CD14-positive monocyte (primary cell): ENCODE results near the gene POLR2J. TPM values are rescaled to one million over a fixed set of nuclear protein-coding genes. Genes with fewer than 3 reads are reported as not detected.
A peak's percentile ranks its signal among the peaks of the same experiment; 100 is the strongest.

ENCODE experiments used
- DNase-seq, 3 donors: peaks; one replicate each; pipeline ENCODE4 v3.0.0-alpha.2; 2011 to 2022
- H2AFZ ChIP-seq: 2 replicates; pipeline ENCODE4 v1.6.0; 2012; ENCODE audit warnings: mild to moderate bottlenecking, low read depth, low read length, inconsistent platforms; ENCODE audit not compliant: insufficient read depth, poor library complexity, severe bottlenecking
- H3K27ac ChIP-seq, 2 donors: 1 replicate in 1 of 2; 2 replicates in 1 of 2; pipeline ENCODE4 v1.5.1; 2012 to 2013; ENCODE audit warnings: low read length in 2 of 2, control low read depth in 1 of 2, inconsistent platforms in 1 of 2, low read depth in 1 of 2, mild to moderate bottlenecking in 1 of 2
- H3K27me3 ChIP-seq, 2 donors: one replicate each; pipeline versions ENCODE4 v1.6.0 to v1.6.1; 2011 to 2013; ENCODE audit warnings: low read length in 2 of 2; ENCODE audit not compliant: control insufficient read depth in 2 of 2, insufficient read depth in 2 of 2
- H3K36me3 ChIP-seq, 2 donors: replicated peaks in 1 of 2; 1 replicate in 1 of 2; 2 replicates in 1 of 2; pipeline versions ENCODE4 v1.5.1 to v1.6.1; 2012 to 2013; ENCODE audit warnings: low read length in 2 of 2, control low read depth in 1 of 2, inconsistent platforms in 1 of 2, mild to moderate bottlenecking in 1 of 2; ENCODE audit not compliant: insufficient read depth in 2 of 2, control insufficient read depth in 1 of 2
- H3K4me1 ChIP-seq, 2 donors: 1 replicate in 1 of 2; 2 replicates in 1 of 2; pipeline versions ENCODE4 v1.5.1 to v1.6.1; 2012 to 2013; ENCODE audit warnings: low read length in 2 of 2, control low read depth in 1 of 2, inconsistent platforms in 1 of 2, mild to moderate bottlenecking in 1 of 2, moderate library complexity in 1 of 2; ENCODE audit not compliant: insufficient read depth in 2 of 2, control insufficient read depth in 1 of 2
- H3K4me2 ChIP-seq: replicated peaks from 2 replicates; pipeline ENCODE3; 2012; ENCODE audit warnings: low read length, moderate library complexity, mild to moderate bottlenecking; ENCODE audit not compliant: poor library complexity, severe bottlenecking; ENCODE audit errors: extremely low read depth
- H3K4me3 ChIP-seq, 3 experiments: fragments of 200-600 bp in 1 of 3; sonication (generic) in 1 of 3; replicated peaks in 1 of 3; 1 replicate in 2 of 3; 2 replicates in 1 of 3; pipeline ENCODE4 v1.5.1; 2011 to 2013; ENCODE audit warnings: low read length in 3 of 3, mild to moderate bottlenecking in 3 of 3, control low read depth in 2 of 3, low read depth in 2 of 3, inconsistent platforms in 1 of 3, moderate library complexity in 1 of 3
- H3K79me2 ChIP-seq: 2 replicates; pipeline ENCODE4 v1.6.0; 2012; ENCODE audit warnings: mild to moderate bottlenecking, control low read depth, inconsistent platforms, low read length, moderate library complexity; ENCODE audit not compliant: insufficient read depth
- H3K9ac ChIP-seq: 2 replicates; pipeline ENCODE4 v1.6.0; 2017; ENCODE audit warnings: low read length, mild to moderate bottlenecking; ENCODE audit not compliant: insufficient read depth, poor library complexity, severe bottlenecking
- H3K9me3 ChIP-seq, 2 donors: replicated peaks in 1 of 2; 1 replicate in 1 of 2; 2 replicates in 1 of 2; pipeline versions ENCODE4 v1.5.1 to v1.6.1; 2012 to 2013; ENCODE audit warnings: low read length in 2 of 2, control low read depth in 1 of 2; ENCODE audit not compliant: control insufficient read depth in 1 of 2, insufficient read depth in 1 of 2
- H4K20me1 ChIP-seq: 2 replicates; pipeline ENCODE4 v1.6.0; 2012; ENCODE audit warnings: mild to moderate bottlenecking, low read length, control low read depth, moderate library complexity; ENCODE audit not compliant: insufficient read depth
- H3K27ac Mint-ChIP-seq, 7 donors: one replicate each; pipeline ENCODE4 v1.8.0; 2020; ENCODE audit warnings: mild to moderate bottlenecking in 7 of 7, mixed read lengths in 7 of 7, moderate library complexity in 6 of 7, inconsistent platforms in 2 of 7
- H3K27me3 Mint-ChIP-seq, 3 donors: one replicate each; pipeline ENCODE4 v1.8.0; 2021 to 2022; ENCODE audit warnings: low read depth in 3 of 3, mild to moderate bottlenecking in 3 of 3, mixed read lengths in 3 of 3, moderate library complexity in 3 of 3, inconsistent platforms in 1 of 3
- H3K36me3 Mint-ChIP-seq, 2 donors: one replicate each; pipeline ENCODE4 v1.8.0; 2020; ENCODE audit warnings: mixed read lengths in 2 of 2, inconsistent platforms in 1 of 2, mild to moderate bottlenecking in 1 of 2
- H3K4me1 Mint-ChIP-seq: one replicate; pipeline ENCODE4 v1.8.0; 2020; ENCODE audit warnings: mild to moderate bottlenecking, mixed read lengths
- H3K4me3 Mint-ChIP-seq, 2 donors: one replicate each; pipeline ENCODE4 v1.8.0; 2020; ENCODE audit warnings: mild to moderate bottlenecking in 2 of 2, mixed read lengths in 2 of 2, moderate library complexity in 1 of 2
- H3K9me3 Mint-ChIP-seq, 7 donors: one replicate each; pipeline ENCODE4 v1.8.0; 2020 to 2022; ENCODE audit warnings: mixed read lengths in 7 of 7, mild to moderate bottlenecking in 6 of 7, moderate library complexity in 6 of 7, inconsistent platforms in 2 of 7
- CTCF ChIP-seq: fragments of 200-600 bp; IDR thresholded peaks from one replicate; pipeline ENCODE4 v1.8.0; 2022; ENCODE audit warnings: antibody characterized with exemption, mild to moderate bottlenecking
- WGBS: methylation state at CpG from one replicate; pipeline ENCODE4 v1.1.5; 2013; ENCODE audit warnings: missing lambda C conversion rate; ENCODE audit not compliant: insufficient coverage; 5-methylcytosine and 5-hydroxymethylcytosine counted together
- intact Hi-C, 2 donors: fragments of 100-400 bp; cut with micrococcal nuclease; formaldehyde crosslinking; loops; one replicate each; pipeline versions ENCODE4 v1.15.0 to v1.15.1; 2023
- polyA plus RNA-seq, 3 donors: library from polyadenylated mRNA; depleted of rRNA in 1 of 3; unstranded in 2 of 3; stranded (reverse) in 1 of 3; fragments of 300-500 nt in 2 of 3; fragments of >200 nt in 1 of 3; fragmentation: Illumina TruSeq in 2 of 3; gene quantifications; 1 replicate in 2 of 3; 2 replicates in 1 of 3; pipeline ENCODE4 v1.2.3, GENCODE V29; 2012 to 2021

POLR2J gene
- polyA plus RNA-seq, 3 donors, result 65.7 to 104 (median 85.0) TPM

GRCh38 chr7:102450242-102450641, 28.5 kb downstream of the POLR2J start:
- TF ChIP-seq CTCF, result peak; percentile 40
- H3K4me1 Mint-ChIP-seq, result peaks cover 4% of the 10 kb centered on the region
- peaks cover 22 to 33% of the 10 kb centered on the region in 2 donors for H3K36me3 Mint-ChIP-seq
- H3K27me3 ChIP-seq, result no peaks in the 10 kb centered on the region
- no peaks in the 10 kb centered on the region for H3K9me3 Mint-ChIP-seq
- H3K4me2 ChIP-seq, result no peak overlapping the region
- intact Hi-C loops, result loop anchor here in 1 of 2 donors (5.0 to 10.0 kb wide), 2 partner anchors 38 to 165 kb away; partner anchors contain the start of gene SH2B2
- DNase-seq, result peak; percentile 23 to 47 (median 41)
- peaks cover 0 to 1% (median 0%) of the 10 kb centered on the region in 3 donors for H3K27me3 Mint-ChIP-seq
- H3K27ac Mint-ChIP-seq, result peak overlapping the region in 1 of 7 donors; percentile 43
- H3K4me3 ChIP-seq, result no peak overlapping the region
- 84% methylated on average over 4 of the region's 6 CpGs for WGBS
- H3K27ac ChIP-seq, result no peak overlapping the region
- no peaks in the 10 kb centered on the region for H3K4me1 ChIP-seq
- H2AFZ ChIP-seq, result no peak overlapping the region
- peaks cover 16% of the 10 kb centered on the region for H4K20me1 ChIP-seq
- H3K4me3 Mint-ChIP-seq, result no peak overlapping the region
- peaks cover 21 to 30% of the 10 kb centered on the region in 2 donors for H3K36me3 ChIP-seq
- H3K9me3 ChIP-seq, result no peaks in the 10 kb centered on the region
- no peaks in the 10 kb centered on the region for H3K79me2 ChIP-seq
- no peak overlapping the region for H3K9ac ChIP-seq

GRCh38 chr7:102449136-102449535, 29.6 kb downstream of the POLR2J start:
- H3K9me3 Mint-ChIP-seq, result no peaks in the 10 kb centered on the region
- no peak overlapping the region for H3K27ac ChIP-seq
- intact Hi-C loops, result loop anchor here in 1 of 2 donors (5.0 kb wide), 1 partner anchor 37 kb away; no protein-coding TSS in a partner anchor
- peaks cover 27 to 35% of the 10 kb centered on the region in 2 donors for H3K36me3 ChIP-seq
- no peaks in the 10 kb centered on the region for H3K4me1 ChIP-seq
- H3K79me2 ChIP-seq, result no peaks in the 10 kb centered on the region
- H3K4me1 Mint-ChIP-seq, result peaks cover 4% of the 10 kb centered on the region
- no peak overlapping the region for H3K9ac ChIP-seq
- peaks cover 0 to 1% (median 0%) of the 10 kb centered on the region in 3 donors for H3K27me3 Mint-ChIP-seq
- H4K20me1 ChIP-seq, result peaks cover 16% of the 10 kb centered on the region
- peak overlapping the region in 1 of 7 donors; percentile 2 for H3K27ac Mint-ChIP-seq
- H3K4me3 Mint-ChIP-seq, result no peak overlapping the region
- H3K9me3 ChIP-seq, result no peaks in the 10 kb centered on the region
- over 99% methylated on average over 15 of the region's 15 CpGs for WGBS
- no peak overlapping the region for H2AFZ ChIP-seq
- no peak for DNase-seq
- no peak for TF ChIP-seq CTCF
- no peak overlapping the region for H3K4me3 ChIP-seq
- no peaks in the 10 kb centered on the region for H3K27me3 ChIP-seq
- peaks cover 25 to 34% of the 10 kb centered on the region in 2 donors for H3K36me3 Mint-ChIP-seq
- no peak overlapping the region for H3K4me2 ChIP-seq
